Spleen (tissue), 7 donors: ENCODE measurements around the gene KIR3DL3.
"Not testable (repeated sequence)": the region's sequence is repeated elsewhere in the genome, so short reads cannot be mapped to it uniquely, and the experiment has no call there.

Experiments
- CTCF ChIP-seq, 11 experiments: fragments of 200-600 bp in 7 of 11; fragments of 450-650 bp in 4 of 11; sonication (generic) in 4 of 11; IDR thresholded peaks in 8 of 11; conservative IDR thresholded peaks in 3 of 11; 1 replicate in 7 of 11; 2 replicates in 4 of 11; pipeline versions ENCODE4 v1.4.0 to v1.8.0; 2016 to 2021; ENCODE audit warnings: antibody characterized with exemption in 11 of 11, inconsistent platforms in 4 of 11, mild to moderate bottlenecking in 1 of 11
- POLR2A ChIP-seq, 3 donors: fragments of 450-650 bp; IDR thresholded peaks; one replicate each; pipeline ENCODE4 v1.5.1; 2017; ENCODE audit warnings: antibody characterized with exemption in 3 of 3, mild to moderate bottlenecking in 1 of 3
- POLR2AphosphoS5 ChIP-seq, 3 donors: sonication (generic); formaldehyde crosslinking; IDR thresholded peaks; one replicate each; pipeline ENCODE4 v1.5.1; 2017; ENCODE audit warnings: antibody characterized with exemption in 3 of 3
- donor health status: DM: no; HTN: no; CAD: no; lungs with moderate emphysema.
- donor health status: DM: no; HTN: no; CAD: no.
- donor health status: DM: no; HTN: no; CAD: no.

GRCh38 chr19:54777851-54778250 lies 53.6 kb downstream of the KIR3DL3 start:
- TF ChIP-seq CTCF (IDR thresholded peaks at IDR 0.05 in 8 of 11, conservative IDR thresholded peaks at IDR 0.05 in 3 of 11); POLR2A (IDR thresholded peaks at IDR 0.05); POLR2AphosphoS5 (IDR thresholded peaks at IDR 0.05): not testable (repeated sequence)
